Bronchial epithelial cell (primary cell): ENCODE measurements around the gene ZNF14. TPM values are rescaled to one million over a fixed set of nuclear protein-coding genes. Genes with fewer than 3 reads are reported as not detected.

Experiments
- DNase-seq: peaks from one replicate; pipeline ENCODE4 v3.0.0-alpha.2; 2010; ENCODE audit warnings: low read depth
- FAIRE-seq: peaks from 2 replicates; lab custom pipeline; 2011; peaks lifted over from hg19 to GRCh38; lab: Jason Lieb, UNC
- H3K27me3 ChIP-seq: 2 replicates; pipeline ENCODE4 v1.5.1; 2011; ENCODE audit warnings: low read length; ENCODE audit not compliant: control insufficient read depth, insufficient read depth
- H3K36me3 ChIP-seq: 2 replicates; pipeline ENCODE4 v1.5.1; 2011; ENCODE audit warnings: low read length; ENCODE audit not compliant: control insufficient read depth, insufficient read depth
- H3K4me3 ChIP-seq: 2 replicates; pipeline ENCODE4 v1.5.1; 2011; ENCODE audit warnings: mild to moderate bottlenecking, low read depth, low read length, control low read depth
- total RNA-seq: library from RNA; depleted of rRNA; stranded (reverse); fragments of >200 nt; gene quantifications from 2 replicates; pipeline ENCODE4 v1.2.1, GENCODE V29; 2014
- TF ChIP-seq, protein P1 (sequence below): IDR thresholded peaks from 2 replicates; pipeline ENCODE4 v1.5.1; 2011; ENCODE audit warnings: mild to moderate bottlenecking, moderate library complexity, low read length, control low read depth, inconsistent platforms; ENCODE audit not compliant: insufficient read depth, severe bottlenecking

ZNF14 gene
- total RNA-seq, 1 donor from 2014 or later = 4.2 TPM

DNA sequence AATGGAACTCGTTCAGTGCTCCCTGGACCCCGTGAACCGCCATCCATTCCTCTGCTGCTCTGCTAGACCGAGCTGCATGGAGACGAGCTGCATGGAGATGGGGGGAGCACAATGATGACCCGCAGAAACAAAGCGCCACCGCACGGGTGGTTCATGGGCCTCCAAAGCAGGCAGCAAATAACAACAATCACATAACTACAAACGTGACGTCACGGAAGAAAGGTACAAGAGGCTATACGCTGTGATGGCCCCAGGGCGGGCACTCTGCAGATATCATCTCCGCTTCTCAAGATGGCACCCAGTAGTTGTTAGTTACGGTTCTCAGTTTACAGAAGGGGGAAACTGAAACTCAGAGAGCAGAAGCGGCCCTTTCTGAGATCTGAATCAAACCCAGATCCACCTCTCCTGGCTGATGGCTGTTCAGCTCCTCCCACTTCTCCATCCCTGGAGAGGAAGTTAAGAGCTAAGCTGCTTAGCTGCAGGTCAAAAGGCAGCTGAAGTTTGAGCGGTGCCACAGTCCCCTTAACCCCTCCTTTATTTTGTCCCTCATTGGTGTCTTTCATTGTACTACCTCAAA is 71.1 kb downstream of the ZNF14 start:
- DNase-seq (no peak), FAIRE-seq (no peak)
- Histone ChIP-seq H3K36me3 (peaks cover 24% of the 10 kb centered on the region), H3K4me3 (no peak overlapping the region), H3K27me3 (no peaks in the 10 kb centered on the region)
- TF ChIP-seq, protein P1, sequence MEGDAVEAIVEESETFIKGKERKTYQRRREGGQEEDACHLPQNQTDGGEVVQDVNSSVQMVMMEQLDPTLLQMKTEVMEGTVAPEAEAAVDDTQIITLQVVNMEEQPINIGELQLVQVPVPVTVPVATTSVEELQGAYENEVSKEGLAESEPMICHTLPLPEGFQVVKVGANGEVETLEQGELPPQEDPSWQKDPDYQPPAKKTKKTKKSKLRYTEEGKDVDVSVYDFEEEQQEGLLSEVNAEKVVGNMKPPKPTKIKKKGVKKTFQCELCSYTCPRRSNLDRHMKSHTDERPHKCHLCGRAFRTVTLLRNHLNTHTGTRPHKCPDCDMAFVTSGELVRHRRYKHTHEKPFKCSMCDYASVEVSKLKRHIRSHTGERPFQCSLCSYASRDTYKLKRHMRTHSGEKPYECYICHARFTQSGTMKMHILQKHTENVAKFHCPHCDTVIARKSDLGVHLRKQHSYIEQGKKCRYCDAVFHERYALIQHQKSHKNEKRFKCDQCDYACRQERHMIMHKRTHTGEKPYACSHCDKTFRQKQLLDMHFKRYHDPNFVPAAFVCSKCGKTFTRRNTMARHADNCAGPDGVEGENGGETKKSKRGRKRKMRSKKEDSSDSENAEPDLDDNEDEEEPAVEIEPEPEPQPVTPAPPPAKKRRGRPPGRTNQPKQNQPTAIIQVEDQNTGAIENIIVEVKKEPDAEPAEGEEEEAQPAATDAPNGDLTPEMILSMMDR = no peak

DNA sequence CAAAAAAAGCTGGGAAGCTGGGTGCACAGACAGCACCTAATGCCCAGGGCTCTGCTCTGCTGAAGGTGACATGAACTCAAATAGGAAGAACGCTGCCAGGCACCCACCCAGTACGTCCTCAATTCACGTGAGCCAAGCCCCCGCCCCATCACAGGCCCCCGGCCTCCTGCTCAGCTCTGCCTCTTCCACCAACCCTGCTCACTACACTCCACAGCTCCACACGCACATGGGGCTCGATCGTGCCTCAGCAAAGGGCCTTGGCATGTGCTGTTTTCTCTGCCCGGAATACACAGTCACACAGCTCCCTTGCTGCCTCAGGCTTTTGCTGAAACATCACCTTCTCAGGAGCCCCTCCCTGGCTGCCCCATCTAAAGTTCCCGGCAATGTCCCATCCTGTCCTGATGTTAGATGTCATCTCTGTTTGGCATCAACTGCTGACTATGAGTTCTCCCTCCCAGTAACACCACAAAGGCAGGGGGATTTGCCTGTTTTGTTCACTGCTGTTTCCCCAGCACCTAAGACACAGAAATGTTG is 71.7 kb downstream of the ZNF14 start:
- TF ChIP-seq, protein P1 = no peak
- no peak overlapping the region for H3K4me3 ChIP-seq
- FAIRE-seq = no peak
- H3K36me3 ChIP-seq = peaks cover 26% of the 10 kb centered on the region
- no peak for DNase-seq
- H3K27me3 ChIP-seq = no peaks in the 10 kb centered on the region

Other genes starting within 250 kb of the ZNF14 start
- gene TSSK6, start 217.6 kb downstream of the ZNF14 start, total RNA-seq = 3.2 and 4.9 TPM in 2 replicates
- 182 and 374 TPM in 2 replicates for gene NDUFA13, start 216.9 kb downstream of the ZNF14 start, total RNA-seq
- 0.38 and 0.79 TPM in 2 replicates for gene YJEFN3, start 204.2 kb downstream of the ZNF14 start, total RNA-seq
- under 0.01 and 0.13 TPM in 2 replicates for gene CILP2, start 194.8 kb downstream of the ZNF14 start, total RNA-seq
- gene PBX4, start 114.4 kb downstream of the ZNF14 start, total RNA-seq = 0.53 and 0.64 TPM in 2 replicates
- gene LPAR2, start 104.9 kb downstream of the ZNF14 start, total RNA-seq = 5.5 and 5.6 TPM in 2 replicates
- gene GMIP, start 89.5 kb downstream of the ZNF14 start, total RNA-seq = 3.2 and 3.7 TPM in 2 replicates
- gene ATP13A1, start 69.4 kb downstream of the ZNF14 start, total RNA-seq = 20.3 and 22.7 TPM in 2 replicates
- 8.7 and 14.6 TPM in 2 replicates for gene ZNF101, start 64.3 kb downstream of the ZNF14 start, total RNA-seq
- gene ZNF506, start 88.6 kb upstream of the ZNF14 start, total RNA-seq = 9.7 and 12.0 TPM in 2 replicates
- 2.1 and 3.6 TPM in 2 replicates for gene ZNF253, start 132.8 kb upstream of the ZNF14 start, total RNA-seq
- gene ZNF93, start 167.8 kb upstream of the ZNF14 start, total RNA-seq = 2.7 and 3.2 TPM in 2 replicates